Forelimb muscle (tissue), 1 donor: ENCODE data around the gene ADGRV1. TPM values are rescaled to one million over a fixed set of nuclear protein-coding genes. Genes with fewer than 3 reads are reported as not detected.
"Not testable (repeated sequence)": the region's sequence is repeated elsewhere in the genome, so short reads cannot be mapped to it uniquely, and the experiment has no call there.

Source experiments
- DNase-seq: peaks from one replicate; pipeline ENCODE4 v3.0.0-alpha.2; 2013; ENCODE audit warnings: low read depth
- polyA plus RNA-seq: library from polyadenylated mRNA; unstranded; fragments of 120-200 nt; gene quantifications from one replicate; pipeline ENCODE4 v1.2.1, GENCODE V29; 2013; ENCODE audit not compliant: insufficient read length

Gene ADGRV1
- polyA plus RNA-seq, 1 donor, result 0.92 TPM

GRCh38 chr5:90598293-90598692 is 39.7 kb downstream of the ADGRV1 start:
- DNase-seq, result no peak

- not testable (repeated sequence) for DNase-seq
Observed at GRCh38 chr5:90600307-90600706, 41.7 kb downstream of the ADGRV1 start.

GRCh38 chr5:90601468-90601867 is 42.9 kb downstream of the ADGRV1 start:
- no peak for DNase-seq

GRCh38 chr5:90602681-90603080 is 44.1 kb downstream of the ADGRV1 start:
- no peak for DNase-seq

GRCh38 chr5:90606539-90606938 is 47.9 kb downstream of the ADGRV1 start:
- DNase-seq, result no peak

- DNase-seq, result no peak
Observed at GRCh38 chr5:90612919-90613318, 54.3 kb downstream of the ADGRV1 start.

GRCh38 chr5:90613459-90613858 is 54.9 kb downstream of the ADGRV1 start:
- no peak for DNase-seq

- DNase-seq, result no peak
Observed at GRCh38 chr5:90613918-90614504, 55.4 kb downstream of the ADGRV1 start.

GRCh38 chr5:90615355-90615754 is 56.8 kb downstream of the ADGRV1 start:
- DNase-seq, result no peak

GRCh38 chr5:90618071-90618470 is 59.5 kb downstream of the ADGRV1 start:
- no peak for DNase-seq

GRCh38 chr5:90619762-90620161 is 61.2 kb downstream of the ADGRV1 start:
- DNase-seq, result not testable (repeated sequence)

- no peak for DNase-seq
Observed at GRCh38 chr5:90621848-90622247, 63.3 kb downstream of the ADGRV1 start.

GRCh38 chr5:90626493-90626892 is 67.9 kb downstream of the ADGRV1 start:
- DNase-seq, result no peak

GRCh38 chr5:90628492-90628891 is 69.9 kb downstream of the ADGRV1 start:
- DNase-seq, result no peak

GRCh38 chr5:90632791-90633190 is 74.2 kb downstream of the ADGRV1 start:
- no peak for DNase-seq

- no peak for DNase-seq
Observed at GRCh38 chr5:90636948-90637347, 78.4 kb downstream of the ADGRV1 start.

- no peak for DNase-seq
Observed at GRCh38 chr5:90637731-90638130, 79.1 kb downstream of the ADGRV1 start.

GRCh38 chr5:90638878-90639277 is 80.3 kb downstream of the ADGRV1 start:
- no peak for DNase-seq

GRCh38 chr5:90640484-90641059 is 82.0 kb downstream of the ADGRV1 start:
- no peak for DNase-seq

GRCh38 chr5:90641528-90641927 is 82.9 kb downstream of the ADGRV1 start:
- DNase-seq, result no peak

- no peak for DNase-seq
Observed at GRCh38 chr5:90642706-90643229, 84.2 kb downstream of the ADGRV1 start.

- no peak for DNase-seq
Observed at GRCh38 chr5:90644132-90644531, 85.5 kb downstream of the ADGRV1 start.

- no peak for DNase-seq
Observed at GRCh38 chr5:90645024-90645610, 86.5 kb downstream of the ADGRV1 start.
